GM13977 (cell line): Measurements from ENCODE around the gene RNF169.

Experiments
- DNase-seq: peaks from one replicate; pipeline ENCODE4 v3.0.0; 2012; ENCODE audit warnings: low spot score
- in situ Hi-C: fragments of 300-500 bp; cut with MboI; formaldehyde crosslinking; loops from one replicate; pipeline ENCODE4 v1.12.0; 2022; ENCODE audit warnings: low sequenced_read_pairs, low pct_unique_long_range_greater_than_20kb, mixed read lengths, inconsistent platforms; ENCODE audit not compliant: unreplicated experiment
- TF ChIP-seq, protein P1 (sequence below): IDR thresholded peaks from 2 replicates; pipeline ENCODE4 v1.5.1; 2012; ENCODE audit warnings: mild to moderate bottlenecking, control low read depth; ENCODE audit not compliant: insufficient read depth; ENCODE audit errors: extremely low read depth, missing control alignments

RNF169 gene

DNA sequence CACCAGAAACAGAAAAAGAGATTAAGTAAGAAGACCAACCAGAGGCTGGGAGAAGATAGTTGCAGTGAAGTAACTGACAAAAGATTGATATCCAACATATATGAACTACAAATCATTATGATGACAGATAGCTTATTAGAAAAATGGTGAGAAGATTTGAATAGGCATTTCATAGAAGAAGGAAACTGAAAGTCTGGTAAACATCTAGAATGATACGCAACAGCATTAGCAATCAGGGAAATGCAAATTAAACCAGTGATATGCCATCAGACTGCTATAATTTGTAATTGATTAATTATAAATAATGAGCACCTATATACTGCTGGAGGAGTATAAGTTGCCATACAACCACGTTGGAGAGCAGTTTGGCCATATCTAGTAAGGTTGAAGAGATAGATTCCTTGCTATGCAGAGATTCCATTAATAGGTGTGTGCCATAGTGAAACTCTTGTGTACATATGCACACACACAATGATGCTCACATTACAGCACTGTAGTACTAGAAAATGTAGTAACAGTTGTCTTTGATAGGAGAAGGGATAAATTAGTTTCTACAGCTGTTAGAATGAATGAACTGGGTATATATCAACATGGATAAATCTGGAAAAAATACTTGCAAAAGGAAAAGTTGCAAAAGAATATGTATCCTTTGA, 20.5 kb downstream of the RNF169 start:
- TF ChIP-seq, protein P1, sequence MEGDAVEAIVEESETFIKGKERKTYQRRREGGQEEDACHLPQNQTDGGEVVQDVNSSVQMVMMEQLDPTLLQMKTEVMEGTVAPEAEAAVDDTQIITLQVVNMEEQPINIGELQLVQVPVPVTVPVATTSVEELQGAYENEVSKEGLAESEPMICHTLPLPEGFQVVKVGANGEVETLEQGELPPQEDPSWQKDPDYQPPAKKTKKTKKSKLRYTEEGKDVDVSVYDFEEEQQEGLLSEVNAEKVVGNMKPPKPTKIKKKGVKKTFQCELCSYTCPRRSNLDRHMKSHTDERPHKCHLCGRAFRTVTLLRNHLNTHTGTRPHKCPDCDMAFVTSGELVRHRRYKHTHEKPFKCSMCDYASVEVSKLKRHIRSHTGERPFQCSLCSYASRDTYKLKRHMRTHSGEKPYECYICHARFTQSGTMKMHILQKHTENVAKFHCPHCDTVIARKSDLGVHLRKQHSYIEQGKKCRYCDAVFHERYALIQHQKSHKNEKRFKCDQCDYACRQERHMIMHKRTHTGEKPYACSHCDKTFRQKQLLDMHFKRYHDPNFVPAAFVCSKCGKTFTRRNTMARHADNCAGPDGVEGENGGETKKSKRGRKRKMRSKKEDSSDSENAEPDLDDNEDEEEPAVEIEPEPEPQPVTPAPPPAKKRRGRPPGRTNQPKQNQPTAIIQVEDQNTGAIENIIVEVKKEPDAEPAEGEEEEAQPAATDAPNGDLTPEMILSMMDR = no peak
- DNase-seq = no peak
- in situ Hi-C loops = no loop called here

DNA sequence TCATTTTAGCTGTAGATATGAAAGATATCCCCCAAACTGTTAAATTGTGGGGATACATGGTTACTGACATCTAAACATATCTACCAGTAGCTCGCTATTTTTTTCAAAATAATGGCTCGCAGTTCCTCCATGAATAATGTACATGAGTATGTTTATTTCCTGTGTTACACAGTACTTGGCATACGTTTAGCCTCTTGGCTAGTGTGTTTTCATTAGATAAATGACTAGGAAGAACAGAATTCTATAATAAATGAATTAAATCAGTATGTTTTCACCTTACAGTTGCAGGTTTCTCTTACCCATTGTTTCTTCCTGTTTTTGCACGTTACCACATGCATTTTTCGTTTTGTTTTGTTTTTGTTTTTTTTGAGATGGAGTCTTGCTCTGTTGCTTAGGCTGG, 21.8 kb downstream of the RNF169 start:
- no peak for DNase-seq
- in situ Hi-C loops = no loop called here
- TF ChIP-seq, protein P1 = no peak

DNA sequence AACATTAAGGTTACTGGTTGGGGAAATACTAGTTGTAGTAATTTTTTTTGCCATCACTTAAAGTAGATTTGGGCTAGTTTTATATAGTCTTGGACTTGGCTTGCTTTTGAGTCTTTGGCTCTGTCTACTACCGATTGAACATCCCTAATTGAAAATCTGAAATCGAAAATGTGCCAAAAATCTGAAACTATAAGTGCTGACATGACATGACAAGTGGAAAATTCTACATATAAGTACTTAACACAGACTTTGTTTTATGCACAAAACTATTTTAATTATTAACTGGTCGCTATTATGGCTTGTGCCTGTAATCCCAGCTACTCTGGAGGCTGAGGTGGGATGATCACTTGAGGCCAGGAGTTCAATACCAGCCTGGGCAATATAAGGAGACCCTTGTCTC, 22.5 kb downstream of the RNF169 start:
- TF ChIP-seq, protein P1 = no peak
- in situ Hi-C loops = no loop called here
- no peak for DNase-seq

DNA sequence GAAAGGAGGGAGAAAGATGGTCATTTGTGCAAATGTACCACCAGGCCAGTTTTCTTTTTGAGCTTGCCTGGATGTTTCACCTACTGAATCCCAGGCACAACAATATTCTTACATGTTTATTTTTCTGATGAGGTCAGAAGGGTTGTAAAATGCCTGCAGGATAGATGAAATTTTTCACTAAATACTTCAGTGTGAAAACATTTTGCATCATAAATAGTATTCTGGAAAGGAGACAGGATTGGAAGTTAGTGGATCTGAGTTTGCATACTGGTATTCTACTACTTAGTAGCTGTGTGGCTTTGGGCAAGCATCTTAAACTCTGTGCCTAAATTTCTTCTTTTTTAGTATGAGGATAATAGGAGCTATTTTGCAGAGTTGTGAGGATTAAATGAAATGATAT, 24.8 kb downstream of the RNF169 start:
- in situ Hi-C loops = no loop called here
- TF ChIP-seq, protein P1 = no peak
- DNase-seq = no peak

DNA sequence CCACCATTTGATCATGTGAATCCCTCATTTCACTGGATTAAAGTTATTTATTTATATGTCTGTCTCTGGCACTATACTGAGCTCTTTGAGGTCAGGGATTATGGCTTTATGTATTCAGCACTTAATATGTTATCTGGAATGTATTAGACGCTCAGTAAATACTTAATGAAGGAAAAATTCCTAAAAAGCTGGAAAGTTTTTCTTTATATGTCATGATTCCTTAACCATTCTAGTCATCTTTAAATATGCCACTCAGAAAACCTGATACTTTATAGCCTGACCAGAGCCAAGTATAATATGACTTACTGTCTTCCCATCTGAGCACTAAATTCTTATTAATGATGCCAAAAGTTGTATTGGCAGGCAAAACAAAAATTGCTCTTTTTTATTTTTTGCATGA, 27.1 kb downstream of the RNF169 start:
- no peak for DNase-seq
- TF ChIP-seq, protein P1 = no peak
- in situ Hi-C loops = no loop called here

DNA sequence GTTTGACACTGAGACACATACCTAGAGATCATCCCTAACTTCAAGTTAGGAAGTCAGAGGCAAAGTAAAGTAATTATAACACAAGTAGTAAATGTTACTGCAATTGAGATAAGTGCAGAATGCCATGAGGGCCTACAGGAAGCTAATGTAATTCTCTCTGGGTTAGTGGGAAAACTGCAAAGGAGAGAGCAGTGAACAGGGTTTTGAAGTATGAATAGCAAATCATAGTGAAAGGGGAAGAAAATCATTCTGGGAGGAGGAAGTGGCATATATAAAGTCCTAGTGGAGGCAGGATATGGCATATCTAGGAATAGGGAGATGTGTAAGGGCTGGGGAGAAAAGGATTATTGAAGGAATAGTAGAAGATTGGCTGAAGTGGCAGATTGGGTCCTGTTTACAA, 27.9 kb downstream of the RNF169 start:
- in situ Hi-C loops = no loop called here
- TF ChIP-seq, protein P1 = no peak
- no peak for DNase-seq
